Cardiac ventricle fibroblast (primary cell): ENCODE data around the gene MYL12A. TPM values are rescaled to one million over a fixed set of nuclear protein-coding genes. Genes with fewer than 3 reads are reported as not detected.

Experiments
- total RNA-seq: library from RNA; depleted of rRNA; stranded (reverse); fragments of >200 nt; gene quantifications from 2 replicates; pipeline ENCODE4 v1.2.3, GENCODE V29; 2015

Gene MYL12A
- total RNA-seq = 370 and 414 TPM in 2 replicates

GRCh38 chr18:3247240-3248061, at the start of gene MYL12A:
Gene MYL12A, plus strand, starts transcription at chr18:3247801. Its CDS starts 5,447 bp downstream, at chr18:3253248.

GRCh38 chr18:3219631-3220335, 27.8 kb upstream of the MYL12A start, which contains the start of gene MYOM1:
Gene MYOM1, minus strand, starts transcription at chr18:3219968. Its CDS starts 4,745 bp downstream, at chr18:3215223.

GRCh38 chr18:3261373-3262233, 14.0 kb downstream of the MYL12A start, which contains the start of gene MYL12B:
Gene MYL12B, plus strand, starts transcription at chr18:3262133. Its CDS starts 10,766 bp downstream, at chr18:3272899.

Other genes with a start within 250 kb of the MYL12A start
- gene LPIN2, start 234.7 kb upstream of the MYL12A start, total RNA-seq = 25.6 and 26.3 TPM in 2 replicates
- 0.56 and 0.73 TPM in 2 replicates for gene MYOM1, start 27.8 kb upstream of the MYL12A start, total RNA-seq
- gene MYL12B, start 14.3 kb downstream of the MYL12A start, total RNA-seq = 201 and 208 TPM in 2 replicates
- gene TGIF1, start 202.4 kb downstream of the MYL12A start, total RNA-seq = 46.1 and 64.8 TPM in 2 replicates